Stimulated activated CD4-positive, alpha-beta T cell treated with anti-CD3 and anti-CD28 coated beads, TNF-alpha, amount 100 ng/mL, for 24 hours (primary cell): Measurements from ENCODE around the gene CFAP20.

ENCODE experiments used
- DNase-seq, 3 experiments: peaks; one replicate each; pipeline ENCODE4 v3.0.0-alpha.2; 2020; ENCODE audit warnings: low read depth in 3 of 3

CFAP20 gene

DNA sequence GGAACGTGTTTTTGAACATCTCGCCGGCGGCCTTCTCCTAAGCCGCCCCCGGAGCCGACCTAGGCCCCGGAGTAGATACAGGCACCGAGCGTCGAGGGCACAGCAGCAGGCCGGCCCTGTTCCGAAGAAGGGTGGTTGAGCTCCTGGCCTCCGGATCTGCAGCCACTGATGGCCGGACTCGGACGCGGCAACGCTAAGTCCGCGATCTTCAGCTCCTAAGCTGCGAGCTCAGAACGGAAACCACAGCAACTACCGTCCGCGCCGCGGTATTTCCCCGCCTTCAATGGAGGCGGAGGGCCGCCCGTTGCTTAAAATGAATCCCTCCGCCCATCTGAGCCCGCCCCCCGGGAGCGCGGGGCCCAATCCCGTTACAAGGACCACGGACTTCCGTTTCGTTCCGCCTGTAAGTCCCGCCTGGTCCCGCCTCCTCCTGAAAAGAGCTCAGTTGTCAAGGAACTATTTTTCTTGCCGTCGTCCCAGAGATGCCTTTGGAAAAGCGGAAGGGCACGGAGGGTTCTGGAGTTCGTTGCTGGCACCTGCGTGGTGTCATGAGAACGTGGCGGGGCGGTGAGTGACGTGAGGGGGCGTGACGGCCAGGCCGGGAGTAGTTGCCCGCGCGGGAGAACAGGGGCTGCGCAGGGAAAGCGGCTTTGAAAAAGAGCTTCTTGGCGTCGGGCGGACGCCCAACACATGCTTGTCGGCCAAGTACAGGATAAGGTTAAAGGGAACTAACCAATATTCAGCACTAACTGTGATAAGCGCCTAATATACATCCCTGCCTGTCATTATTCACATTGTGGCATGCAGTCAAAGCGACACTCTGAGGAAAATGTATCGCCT, at the start of gene CFAP20:
TSS of gene CFAP20 (minus strand) at position 285 of the 840 bp plus-strand sequence. CDS start at position 19, 266 bp downstream.
- DNase-seq, result peak; percentile 92 to 98 (median 96)

DNA sequence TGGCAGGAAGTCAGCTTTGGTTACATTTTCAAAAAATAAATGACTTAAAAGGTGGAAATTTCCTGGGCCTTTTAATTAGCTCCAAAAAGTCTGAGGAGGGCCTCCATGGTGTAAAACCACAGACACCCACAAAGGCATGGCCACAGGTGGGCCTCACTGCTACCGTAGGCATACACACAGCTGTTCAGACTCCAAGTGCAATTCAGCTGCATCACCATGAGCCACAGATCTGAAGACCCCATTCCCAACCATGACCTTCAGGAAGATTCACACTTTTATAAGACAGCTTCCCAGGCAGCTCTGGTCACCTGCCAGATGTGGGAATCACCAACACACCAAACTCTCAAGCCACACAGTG, 48.2 kb upstream of the CFAP20 start:
- DNase-seq, result no peak

DNA sequence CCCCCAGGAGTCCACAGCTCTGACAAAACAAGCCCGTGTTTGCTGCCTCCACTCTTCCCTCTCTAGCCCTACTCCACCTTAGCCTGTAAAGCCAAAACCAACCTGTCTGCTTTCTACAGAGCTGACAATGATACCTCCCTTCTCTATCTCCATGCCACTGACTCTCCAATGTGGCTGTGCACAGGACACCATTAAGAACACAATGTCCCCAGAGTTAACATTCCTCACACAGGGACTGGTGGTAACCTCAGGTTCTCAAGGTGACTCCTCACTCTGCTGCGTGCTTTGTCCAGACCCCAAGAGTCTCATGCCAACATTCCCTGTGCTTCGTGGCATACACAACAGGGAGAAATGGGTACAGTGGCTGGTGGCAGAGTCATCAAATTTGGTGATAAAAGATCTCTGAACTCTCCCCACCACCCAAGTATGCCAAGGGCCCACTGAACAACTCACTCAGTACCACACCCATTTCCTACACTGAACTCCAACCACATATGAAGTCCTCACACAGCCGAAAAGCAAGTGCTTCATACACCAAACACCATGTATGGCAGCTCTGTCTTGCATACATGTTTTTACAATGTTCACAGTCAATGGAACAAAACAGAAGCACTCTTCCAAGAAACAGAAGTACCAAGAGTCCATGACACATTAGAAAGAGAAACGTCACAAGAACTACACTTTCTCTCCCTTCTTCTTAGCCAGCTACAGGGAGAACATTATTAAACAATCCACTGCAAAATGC, 47.6 kb upstream of the CFAP20 start:
- no peak for DNase-seq

DNA sequence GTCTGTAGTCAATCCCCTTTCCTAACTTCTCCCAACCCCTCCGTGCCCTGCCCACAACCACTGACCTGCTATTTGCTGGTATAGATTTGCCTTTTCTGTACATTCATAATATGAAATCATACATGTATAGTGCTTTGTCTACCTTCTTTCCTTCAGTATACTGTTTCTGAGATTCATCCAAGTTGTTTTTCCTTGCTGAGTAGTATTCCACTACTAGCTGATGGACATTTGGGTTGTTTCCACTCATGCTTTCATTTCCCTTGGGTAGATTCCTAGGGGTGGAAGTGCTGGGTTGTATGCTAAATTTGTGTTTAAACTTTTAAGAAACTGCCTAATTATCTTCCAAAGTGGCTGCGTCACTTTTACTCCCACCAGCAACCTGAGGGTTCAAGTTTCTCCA, 41.0 kb upstream of the CFAP20 start:
- no peak for DNase-seq

DNA sequence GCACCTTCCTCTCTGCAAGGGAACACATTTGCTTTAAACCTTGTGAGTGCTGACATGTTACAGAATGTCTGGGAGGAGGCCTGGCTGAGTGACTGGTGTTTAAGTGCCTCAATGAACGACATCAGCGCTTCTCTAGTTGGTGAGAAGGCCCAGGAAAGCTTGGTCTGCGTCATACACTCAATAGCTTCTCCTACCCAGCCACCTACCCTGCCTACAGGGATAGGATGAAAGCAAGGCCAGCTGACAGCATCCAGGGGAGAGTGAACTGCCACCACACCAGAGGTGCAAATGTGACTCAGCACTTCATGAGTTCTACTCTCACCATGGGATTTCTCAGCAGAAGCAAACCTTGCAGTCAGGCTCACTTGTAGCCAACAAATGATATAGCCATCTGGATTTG, 31.7 kb upstream of the CFAP20 start:
- DNase-seq, result no peak

DNA sequence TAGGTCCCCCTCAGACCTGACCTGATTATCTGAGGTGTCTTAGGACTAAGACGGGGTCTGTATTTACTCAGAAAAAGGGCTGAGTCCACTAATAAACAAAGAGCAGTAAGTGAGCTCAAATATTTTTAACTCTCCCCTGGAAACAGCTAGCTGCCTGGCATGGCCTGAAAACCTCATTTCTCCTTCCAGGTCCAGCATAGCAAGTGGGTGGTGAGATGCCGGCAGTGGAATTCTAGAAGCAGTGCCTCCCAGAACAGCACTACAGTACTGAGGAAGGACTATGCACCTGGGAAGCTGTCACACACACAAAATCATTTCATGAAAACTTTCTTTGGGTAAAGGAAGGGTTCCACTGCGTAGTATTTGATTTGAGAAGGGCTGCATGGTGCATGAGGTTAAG, 29.5 kb upstream of the CFAP20 start:
- DNase-seq, result no peak

DNA sequence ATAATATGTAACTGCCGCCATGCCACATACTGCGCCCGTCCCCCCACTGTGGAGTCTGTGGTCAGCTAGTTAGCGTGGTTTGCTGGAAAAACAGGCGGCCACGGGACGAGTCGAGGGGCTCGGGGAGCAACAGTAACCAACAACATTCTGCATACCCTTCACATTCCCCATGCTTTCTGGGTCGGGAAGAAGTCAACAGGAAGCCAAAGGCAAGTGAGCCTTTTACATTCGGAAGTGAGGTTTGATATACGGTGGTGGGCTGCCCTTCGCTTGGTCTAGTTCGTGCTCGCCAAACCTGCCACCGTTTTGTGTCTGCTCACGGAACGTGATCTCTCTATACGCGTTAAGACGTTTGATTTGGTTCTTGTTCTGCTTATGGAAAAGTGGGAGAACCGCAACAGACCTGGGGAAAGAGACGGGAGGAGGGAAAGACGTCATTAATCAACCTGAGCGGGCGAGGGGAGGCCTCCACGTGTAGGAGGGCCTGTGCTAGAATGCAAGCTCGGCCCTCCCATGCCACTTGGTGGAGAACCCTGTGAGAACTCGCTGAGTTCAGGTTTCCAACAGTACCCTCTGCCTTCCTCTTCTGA, 28.9 kb upstream of the CFAP20 start:
- no peak for DNase-seq

DNA sequence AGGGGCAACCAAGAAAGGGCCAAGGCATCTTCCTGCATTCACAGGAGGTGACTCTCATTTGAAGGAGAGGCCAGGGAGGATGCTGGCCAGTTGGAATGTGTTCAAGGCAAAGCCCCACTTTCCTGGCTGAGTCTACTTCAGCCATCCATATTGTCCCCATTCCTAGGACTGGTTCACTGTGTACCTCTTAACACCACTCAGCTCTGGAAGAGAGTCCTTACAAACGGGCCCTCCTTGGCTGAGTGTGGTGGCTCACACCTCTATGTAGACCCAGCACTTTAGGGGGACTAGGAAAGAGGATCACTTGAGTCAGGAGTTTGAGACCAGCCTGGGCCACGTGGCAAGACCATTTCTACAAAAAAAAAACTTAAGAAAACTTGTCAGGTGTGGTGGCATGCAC, 28.1 kb upstream of the CFAP20 start:
- no peak for DNase-seq

DNA sequence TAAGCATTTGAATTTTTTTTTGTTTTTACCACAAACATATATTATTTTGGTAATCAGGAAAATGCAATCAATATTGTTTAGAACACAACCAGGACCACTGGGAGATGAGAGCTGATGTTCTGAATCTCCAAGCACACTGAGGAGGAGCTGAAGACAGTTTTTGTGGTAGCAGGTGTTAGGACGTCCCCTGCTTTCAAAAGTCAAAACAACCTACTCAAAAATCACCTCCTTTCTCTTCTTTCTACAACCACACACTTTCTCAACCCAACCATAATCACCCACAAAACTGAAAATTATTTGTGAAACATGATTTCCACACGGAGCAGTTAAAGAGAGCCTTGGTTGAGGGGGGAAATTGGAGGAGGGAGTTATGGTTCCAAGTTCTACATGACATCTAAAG, 26.7 kb upstream of the CFAP20 start:
- no peak for DNase-seq

DNA sequence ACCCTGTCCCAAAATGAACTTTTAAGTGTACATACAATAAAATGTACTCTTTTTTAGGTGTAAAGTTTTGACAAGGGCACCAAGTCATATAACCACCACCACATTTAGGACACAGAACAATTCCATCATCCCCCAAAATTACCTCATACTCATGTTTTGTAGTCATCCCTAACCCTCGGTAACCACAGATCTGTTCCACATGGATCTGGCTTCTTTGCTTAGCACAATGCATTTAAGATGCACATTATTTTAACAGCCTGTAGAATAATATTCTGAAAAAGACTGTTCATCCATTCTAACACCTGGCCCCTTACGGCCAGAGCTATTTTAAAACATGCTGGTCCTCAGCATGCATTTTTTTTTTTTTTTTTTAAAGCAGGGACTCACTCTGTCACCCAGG, 25.2 kb upstream of the CFAP20 start:
- no peak for DNase-seq

DNA sequence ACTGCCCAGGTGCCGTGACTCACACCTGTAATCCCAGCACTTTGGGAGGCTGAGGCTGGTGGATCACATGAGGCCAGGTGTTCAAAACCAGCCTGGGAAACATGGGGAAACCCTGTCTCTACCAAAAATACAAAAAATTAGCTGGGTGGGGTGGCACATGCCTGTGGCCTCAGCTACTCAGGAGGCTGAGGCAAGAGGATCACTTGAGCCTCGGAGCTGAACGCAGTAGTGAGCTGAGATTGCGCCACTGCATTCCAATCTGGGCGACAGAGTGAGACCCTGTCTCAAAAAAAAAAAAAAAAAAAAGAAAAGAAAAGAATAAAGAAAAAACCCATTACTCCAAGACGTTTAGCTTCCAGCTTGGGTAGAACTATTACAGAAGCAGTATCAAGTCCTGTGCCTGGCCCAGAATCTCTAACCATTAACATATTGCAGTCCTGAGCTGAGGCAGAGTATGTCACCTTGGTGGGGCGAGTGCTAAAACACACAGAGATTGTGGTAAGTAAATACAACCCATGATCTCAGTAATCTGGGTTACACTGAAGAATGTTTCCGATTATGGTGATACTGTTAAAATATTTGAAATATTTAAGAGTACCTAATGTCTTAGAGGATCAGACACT, 23.2 kb upstream of the CFAP20 start:
- DNase-seq, result no peak

DNA sequence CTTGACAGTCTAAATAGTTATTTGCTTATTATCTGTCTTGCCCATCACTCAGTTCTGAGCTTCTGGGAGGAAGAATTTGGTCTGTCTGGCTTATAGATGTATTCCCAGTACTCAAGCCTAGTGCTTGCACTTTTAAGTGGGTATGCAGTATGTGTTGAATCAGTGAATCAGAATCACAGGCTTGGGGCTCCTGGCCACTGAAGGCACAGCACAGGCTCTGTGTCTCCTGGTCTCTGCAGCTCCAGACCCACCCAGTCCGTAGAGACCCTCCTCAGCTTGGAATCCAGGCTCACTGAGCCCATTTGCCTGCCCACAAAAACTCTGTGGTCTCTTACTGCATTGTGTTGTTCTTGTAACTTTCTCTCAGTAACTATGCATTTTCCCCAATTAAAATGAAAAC, 19.3 kb upstream of the CFAP20 start:
- DNase-seq, result no peak

DNA sequence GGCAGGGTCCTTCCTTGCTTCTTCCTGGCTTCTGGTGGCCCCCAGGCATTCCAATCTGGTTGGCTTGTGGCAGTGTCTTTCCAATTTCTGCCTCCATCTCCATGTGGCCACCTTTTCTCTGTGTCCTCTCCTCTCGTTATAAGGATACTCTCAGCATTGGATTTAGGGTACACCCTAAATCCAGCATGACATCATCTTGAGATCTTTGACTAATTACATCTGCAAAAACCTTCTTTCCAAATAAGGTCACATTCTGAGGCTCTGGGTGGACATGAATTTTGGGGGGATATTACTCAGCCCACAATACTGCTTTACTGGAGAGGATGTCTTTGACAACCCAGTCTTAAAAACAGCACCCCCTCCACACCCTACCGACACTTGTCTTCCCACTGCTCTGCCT, 18.9 kb upstream of the CFAP20 start:
- DNase-seq, result no peak

DNA sequence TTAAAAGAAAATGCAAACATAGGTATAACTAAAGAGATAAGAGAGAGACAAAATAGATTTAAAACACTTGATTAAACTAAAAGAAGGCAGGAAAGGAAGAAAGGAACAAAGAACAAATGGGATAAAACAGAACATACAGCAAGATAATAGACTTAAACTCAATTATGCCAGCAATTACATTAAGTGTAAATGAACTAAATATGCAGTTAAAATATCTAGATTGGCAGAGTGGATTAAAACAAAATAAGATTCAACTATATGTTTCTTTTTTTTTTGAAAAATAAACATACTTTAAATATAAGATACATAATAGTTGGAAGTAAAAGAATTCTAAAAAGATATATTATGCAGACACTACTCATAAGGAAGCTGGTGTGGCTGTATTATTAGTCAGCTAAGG, 9.7 kb upstream of the CFAP20 start:
- DNase-seq, result no peak

DNA sequence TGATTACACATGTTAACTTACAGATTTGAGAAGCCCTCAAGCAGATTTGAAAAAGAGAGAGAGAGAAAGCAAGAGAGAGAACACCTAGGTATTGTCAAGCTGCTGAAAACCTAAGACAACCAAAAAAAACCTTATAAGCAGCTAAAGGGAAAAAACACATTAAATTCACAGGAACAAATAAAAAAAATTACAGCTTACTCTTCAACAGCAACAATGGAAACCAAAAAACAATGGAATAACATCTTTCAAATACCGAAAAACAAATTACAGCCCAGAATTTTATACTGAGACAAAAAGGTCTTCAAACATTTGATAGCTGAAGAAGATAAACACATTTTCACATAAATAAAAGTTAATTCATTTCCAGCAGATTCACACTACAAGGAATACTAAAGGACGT, 8.4 kb upstream of the CFAP20 start:
- DNase-seq, result no peak

DNA sequence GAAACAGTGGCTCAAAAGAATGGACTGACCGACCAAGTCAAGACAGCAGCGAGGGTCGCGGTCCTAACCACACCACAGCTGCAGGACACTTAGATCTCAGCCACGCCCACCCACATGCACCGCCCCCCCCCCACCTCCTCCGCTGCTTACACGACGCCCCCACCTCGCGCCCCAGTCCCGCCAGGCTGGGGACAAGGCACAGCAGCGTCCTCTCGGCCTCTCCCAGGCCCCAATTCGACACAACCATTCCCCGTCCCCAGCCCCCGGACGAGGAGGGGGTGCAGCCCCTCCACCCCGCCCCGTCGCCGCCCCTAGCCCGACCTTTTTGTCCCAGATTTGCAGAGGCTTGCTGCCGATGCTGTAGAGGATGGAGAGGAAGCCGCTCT, 477 bp downstream of the CFAP20 start:
- DNase-seq, result peak in 1 of 3 experiments; percentile 13

DNA sequence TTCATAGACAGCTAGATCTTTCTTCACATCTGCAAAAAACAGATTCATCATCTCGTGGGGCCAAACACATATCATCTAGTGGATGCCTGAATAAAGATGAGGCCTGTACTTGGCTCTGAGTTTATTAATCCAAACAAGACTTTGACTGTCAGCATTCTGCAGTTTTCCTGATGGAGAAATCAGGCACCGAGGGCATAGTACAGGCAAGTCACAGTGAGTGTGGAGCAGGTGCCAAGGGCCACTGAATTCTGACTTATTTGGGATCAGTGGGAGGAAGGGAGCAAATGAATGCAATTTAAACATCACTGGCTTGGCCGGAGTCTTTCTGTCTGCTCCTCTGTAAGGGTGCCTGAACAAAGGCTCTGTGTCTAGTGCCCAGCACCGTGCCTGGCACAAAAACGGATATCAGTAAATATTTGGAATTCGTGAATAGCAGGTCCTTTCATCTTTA, 975 bp downstream of the CFAP20 start:
- no peak for DNase-seq

DNA sequence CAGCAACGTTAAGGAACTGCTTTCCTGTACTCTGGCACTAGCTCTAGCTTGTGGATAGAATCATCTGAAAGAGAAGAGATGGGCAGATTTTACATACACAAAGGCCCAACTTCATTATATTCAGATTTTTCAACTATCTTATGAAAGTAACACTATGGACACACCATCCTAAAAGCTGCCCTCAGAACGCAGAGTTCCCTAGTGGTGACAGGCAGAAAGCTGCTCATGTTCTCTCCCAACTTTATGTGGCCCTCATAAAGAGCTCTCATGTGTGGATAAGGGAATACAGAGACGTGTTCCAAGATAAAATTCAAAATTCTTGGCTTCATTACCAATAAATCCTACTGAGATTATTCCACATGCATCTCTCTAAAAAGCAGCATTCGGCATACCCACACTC, 1.5 kb downstream of the CFAP20 start:
- DNase-seq, result no peak

DNA sequence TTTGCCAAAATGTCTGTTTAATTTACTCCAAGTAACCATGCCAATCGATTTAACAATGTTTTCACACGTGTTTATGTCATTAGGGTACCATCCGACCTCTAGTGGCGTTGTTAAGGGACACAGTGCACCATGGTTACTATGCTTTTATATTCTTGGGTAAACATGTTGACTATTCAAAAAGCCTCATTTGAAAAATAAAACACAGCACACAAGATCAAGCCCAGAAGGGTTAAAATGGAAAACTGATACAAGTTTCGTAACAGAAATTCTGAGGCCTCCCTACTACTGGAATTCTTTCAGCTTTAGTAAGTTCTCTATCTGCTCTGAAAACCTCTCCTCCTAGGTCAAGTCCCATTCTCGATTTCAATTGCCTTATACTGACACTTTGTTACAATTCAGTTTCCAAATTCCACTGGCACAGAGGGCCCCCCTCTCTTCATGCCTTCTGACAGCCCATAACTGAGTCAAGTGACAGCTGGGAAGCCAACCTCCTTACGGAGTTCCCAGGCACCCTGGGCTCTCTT, 2.1 kb downstream of the CFAP20 start:
- no peak for DNase-seq

DNA sequence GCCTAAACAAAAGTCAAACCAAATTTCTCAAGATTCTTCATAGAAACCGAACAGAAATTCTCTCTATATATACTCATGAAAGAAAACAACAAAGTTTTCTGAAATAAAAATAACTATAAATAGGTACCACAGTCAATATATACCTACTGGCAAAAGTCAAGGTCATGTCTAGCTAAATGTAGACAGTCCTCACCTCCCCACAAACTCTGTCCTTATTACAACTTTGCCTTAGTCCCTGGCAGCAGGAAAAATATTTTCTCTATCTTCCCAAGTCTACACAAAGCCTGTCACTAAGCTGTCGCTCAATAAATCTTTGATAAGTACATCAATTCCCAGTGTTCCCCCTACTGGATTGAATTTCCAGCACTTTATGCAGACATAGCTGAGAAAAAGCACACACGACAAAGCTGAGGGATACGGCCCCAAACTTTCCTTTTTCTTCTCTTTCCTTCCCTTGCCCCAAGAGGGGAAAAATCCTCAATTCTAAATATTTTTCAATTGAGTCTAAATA, 2.7 kb downstream of the CFAP20 start:
- DNase-seq, result no peak

DNA sequence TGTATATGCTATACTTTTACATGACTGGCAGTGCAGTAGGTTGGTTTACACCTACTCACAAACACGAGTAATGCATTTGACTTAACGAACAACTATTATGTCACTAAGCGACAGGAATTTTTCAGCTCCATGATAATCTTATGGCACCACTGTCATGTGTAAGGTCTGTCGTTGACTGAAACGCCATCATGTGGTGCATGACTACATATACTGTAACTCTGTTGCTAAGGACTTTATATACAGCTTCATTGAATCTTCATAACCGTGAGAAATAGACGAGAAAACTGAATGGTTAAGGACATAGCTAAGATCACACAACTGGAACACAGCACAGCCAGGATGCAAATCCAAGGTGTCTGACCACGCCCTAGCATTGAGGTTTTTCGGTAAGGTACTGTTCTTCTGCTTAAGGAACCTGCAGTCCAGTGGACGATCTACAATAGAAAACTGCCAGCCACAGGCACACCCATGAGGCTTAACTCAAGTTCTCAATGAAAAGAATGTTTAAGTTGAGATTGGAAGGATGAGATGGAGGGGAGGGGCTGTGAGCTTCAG, 3.3 kb downstream of the CFAP20 start:
- no peak for DNase-seq

DNA sequence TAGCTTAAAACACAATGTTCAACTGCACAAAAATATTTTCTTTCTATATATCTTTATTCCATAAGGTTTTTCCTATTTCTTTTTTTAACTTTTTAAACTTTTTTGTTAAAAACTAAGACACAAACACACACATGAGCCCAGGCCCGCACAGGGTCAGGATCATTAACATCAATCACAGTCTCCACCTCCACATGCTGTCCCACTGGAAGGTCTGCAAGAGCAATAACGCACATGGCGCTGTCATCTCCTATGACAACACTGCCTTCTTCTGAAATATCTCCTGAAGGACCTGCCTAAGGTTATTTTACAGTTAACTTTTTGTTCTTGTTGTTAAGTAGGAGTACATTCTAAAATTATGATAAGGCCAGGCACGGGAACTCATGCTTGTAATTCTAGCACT, 4.1 kb downstream of the CFAP20 start:
- no peak for DNase-seq
